ENCODE results near the gene C11orf87. TPM values are rescaled to one million over a fixed set of nuclear protein-coding genes. Genes with fewer than 3 reads are reported as not detected.

Gene C11orf87
- total and polyA plus RNA-seq, 8 donors: not detected

DNA sequence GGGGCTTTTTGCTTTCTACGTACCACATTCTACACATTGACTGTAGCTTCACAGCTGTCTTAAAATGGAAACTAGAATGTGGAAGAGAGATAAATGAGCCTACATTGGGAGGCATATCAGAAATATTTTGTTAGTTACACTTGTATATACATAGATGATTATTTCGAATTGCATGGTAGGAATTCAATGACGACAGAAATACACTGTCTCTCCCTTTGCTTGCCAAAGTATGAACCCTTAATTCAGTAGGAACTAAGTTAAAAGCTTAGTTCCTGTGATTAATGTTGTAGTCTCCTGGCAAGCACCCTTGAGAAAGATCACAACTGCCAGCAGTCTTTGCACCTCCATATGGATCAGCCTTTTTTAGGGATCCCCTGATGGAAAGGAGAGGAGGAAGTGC lies 10.1 kb downstream of the C11orf87 start:
- no peak for ATAC-seq
- Histone ChIP-seq H3K4me1 (no peaks in the 10 kb centered on the region), H3K27ac (no peak overlapping the region), H3K4me3 (no peak overlapping the region), H3K36me3 (no peaks in the 10 kb centered on the region), H3K9me3 (no peaks in the 10 kb centered on the region), H3K27me3 (no peaks in the 10 kb centered on the region)
- TF ChIP-seq, protein P1, sequence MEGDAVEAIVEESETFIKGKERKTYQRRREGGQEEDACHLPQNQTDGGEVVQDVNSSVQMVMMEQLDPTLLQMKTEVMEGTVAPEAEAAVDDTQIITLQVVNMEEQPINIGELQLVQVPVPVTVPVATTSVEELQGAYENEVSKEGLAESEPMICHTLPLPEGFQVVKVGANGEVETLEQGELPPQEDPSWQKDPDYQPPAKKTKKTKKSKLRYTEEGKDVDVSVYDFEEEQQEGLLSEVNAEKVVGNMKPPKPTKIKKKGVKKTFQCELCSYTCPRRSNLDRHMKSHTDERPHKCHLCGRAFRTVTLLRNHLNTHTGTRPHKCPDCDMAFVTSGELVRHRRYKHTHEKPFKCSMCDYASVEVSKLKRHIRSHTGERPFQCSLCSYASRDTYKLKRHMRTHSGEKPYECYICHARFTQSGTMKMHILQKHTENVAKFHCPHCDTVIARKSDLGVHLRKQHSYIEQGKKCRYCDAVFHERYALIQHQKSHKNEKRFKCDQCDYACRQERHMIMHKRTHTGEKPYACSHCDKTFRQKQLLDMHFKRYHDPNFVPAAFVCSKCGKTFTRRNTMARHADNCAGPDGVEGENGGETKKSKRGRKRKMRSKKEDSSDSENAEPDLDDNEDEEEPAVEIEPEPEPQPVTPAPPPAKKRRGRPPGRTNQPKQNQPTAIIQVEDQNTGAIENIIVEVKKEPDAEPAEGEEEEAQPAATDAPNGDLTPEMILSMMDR (IDR thresholded peaks at IDR 0.05): no peak
- WGBS, 2 donors: 44 to 50% methylated on average over 3 of the region's 3 CpGs
- intact Hi-C loops (cut with DNase I): no loop called here
- FAIRE-seq: no peak
- DNase-seq: no peak

DNA sequence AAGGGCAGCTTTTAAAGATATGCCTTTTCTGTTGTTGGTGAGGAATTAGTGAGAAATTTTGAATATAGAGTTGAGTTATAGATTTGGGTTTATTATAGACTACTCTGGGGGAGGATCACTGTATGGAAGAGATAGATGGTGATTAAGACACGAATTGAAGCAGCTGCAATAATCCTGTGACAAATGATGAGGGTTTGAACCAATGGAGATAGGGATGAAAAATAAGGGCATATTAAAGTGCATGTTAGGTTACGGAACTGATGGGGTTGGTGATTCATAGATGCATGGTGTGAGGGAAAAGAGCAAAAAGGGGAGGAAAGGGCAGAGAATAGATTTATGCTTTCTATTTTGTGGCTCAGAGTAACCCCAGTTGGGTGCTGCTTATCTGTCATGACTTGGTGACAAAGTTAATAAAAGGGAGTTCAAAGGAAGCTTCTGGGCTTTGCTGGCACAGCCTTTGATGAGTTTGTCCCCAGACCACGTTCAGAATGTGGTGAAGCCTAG lies 11.8 kb downstream of the C11orf87 start:
- Histone ChIP-seq H3K27ac (no peak overlapping the region), H3K4me3 (no peak overlapping the region), H3K9me3 (no peaks in the 10 kb centered on the region), H3K27me3 (no peaks in the 10 kb centered on the region), H3K4me1 (no peaks in the 10 kb centered on the region), H3K36me3 (no peaks in the 10 kb centered on the region)
- intact Hi-C loops (cut with DNase I): no loop called here
- DNase-seq (no peak), ATAC-seq (no peak), FAIRE-seq (no peak)
- 34 to 49% methylated on average over 3 of the region's 3 CpGs for WGBS, 2 donors
- TF ChIP-seq, protein P1 (IDR thresholded peaks at IDR 0.05): no peak

DNA sequence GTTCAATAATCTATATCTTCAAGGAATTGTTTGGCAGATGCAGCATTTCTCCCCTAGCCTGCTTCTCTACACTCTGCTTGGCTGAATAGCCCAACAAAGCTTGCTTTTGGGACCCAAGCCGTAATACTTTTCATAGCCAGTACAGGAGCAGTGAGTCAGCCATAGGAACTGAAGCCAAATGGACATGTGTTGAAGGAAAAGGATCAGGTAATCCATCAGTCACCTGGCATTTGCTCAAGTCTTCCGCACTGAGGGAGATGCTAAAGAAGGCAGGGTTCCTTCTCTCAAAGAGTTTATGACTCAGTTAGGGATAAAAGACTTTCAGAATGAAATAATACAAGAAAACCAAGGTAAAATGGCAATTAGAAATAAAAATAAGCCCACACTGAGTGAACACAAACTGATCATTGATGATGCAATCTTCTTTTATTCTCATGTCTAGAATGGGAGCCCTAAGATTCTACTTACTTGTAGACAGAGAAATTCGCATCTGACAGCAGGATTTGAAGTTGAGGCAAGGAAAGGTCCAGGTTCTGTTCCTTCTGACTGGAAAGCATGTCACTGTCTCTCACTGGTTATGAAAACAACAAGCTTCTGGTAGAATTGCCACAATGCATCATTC lies 13.2 kb downstream of the C11orf87 start:
- FAIRE-seq (no peak), ATAC-seq (no peak), DNase-seq (no peak)
- no peak overlapping the region for H3K4me3 ChIP-seq
- TF ChIP-seq, protein P1 (IDR thresholded peaks at IDR 0.05): no peak
- WGBS, 2 donors: 50 to 60% methylated on average over 3 of the region's 3 CpGs
- no peaks in the 10 kb centered on the region for H3K27me3 ChIP-seq
- intact Hi-C loops (cut with DNase I): no loop called here
- no peaks in the 10 kb centered on the region for H3K4me1 ChIP-seq
- no peaks in the 10 kb centered on the region for H3K36me3 ChIP-seq
- no peaks in the 10 kb centered on the region for H3K9me3 ChIP-seq
- no peak overlapping the region for H3K27ac ChIP-seq

DNA sequence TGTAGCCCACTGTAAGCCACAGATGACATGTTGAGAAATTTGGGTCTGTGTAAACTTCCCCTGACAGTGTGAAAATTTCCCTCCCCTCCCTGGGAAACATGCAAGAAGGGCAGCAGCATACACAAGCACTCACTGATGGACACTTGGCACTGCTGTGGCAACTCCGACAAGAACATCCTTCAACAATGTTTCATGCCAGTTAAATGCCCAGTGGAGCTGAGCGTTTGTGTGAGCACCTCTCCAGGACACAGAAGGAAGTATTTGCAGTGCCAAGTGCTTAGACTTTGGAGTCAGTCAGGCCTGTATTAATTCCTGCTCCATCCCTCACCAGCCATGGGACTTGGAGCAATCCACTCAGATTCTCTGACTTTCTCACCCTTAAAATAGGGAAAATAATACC lies 17.7 kb downstream of the C11orf87 start:
- H3K27me3 ChIP-seq: no peaks in the 10 kb centered on the region
- H3K27ac ChIP-seq: no peak overlapping the region
- H3K4me1 ChIP-seq: no peaks in the 10 kb centered on the region
- WGBS, 2 donors: 36 to 44% methylated on average over 2 of the region's 2 CpGs
- no peaks in the 10 kb centered on the region for H3K36me3 ChIP-seq
- H3K4me3 ChIP-seq: no peak overlapping the region
- H3K9me3 ChIP-seq: no peaks in the 10 kb centered on the region
- TF ChIP-seq, protein P1 (IDR thresholded peaks at IDR 0.05): no peak
- ATAC-seq (no peak), FAIRE-seq (no peak), DNase-seq (no peak)
- intact Hi-C loops (cut with DNase I): no loop called here

DNA sequence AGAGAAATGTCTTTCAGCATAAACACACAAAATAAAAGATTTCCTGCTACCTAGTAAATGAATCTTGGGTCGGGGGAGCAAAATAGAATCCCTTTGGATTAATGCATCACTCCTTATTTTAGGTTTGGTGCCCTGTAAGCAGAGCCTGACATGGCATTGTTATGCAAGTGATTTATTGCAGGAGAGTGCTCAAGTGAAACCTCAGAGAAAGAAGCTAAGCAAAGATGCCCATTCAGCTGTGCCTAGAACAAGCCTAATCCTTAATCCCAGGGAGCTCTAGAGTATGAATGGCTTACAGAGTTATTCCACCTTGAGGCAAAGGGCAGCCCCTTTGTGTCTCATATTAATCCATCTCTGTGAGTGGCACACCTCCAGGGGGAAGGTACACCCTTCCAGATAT lies 21.1 kb downstream of the C11orf87 start:
- ATAC-seq (no peak), FAIRE-seq (no peak), DNase-seq (no peak)
- TF ChIP-seq, protein P1 (IDR thresholded peaks at IDR 0.05): no peak
- Histone ChIP-seq H3K27me3 (no peaks in the 10 kb centered on the region), H3K27ac (no peak overlapping the region), H3K4me3 (no peak overlapping the region), H3K36me3 (no peaks in the 10 kb centered on the region), H3K9me3 (no peaks in the 10 kb centered on the region), H3K4me1 (no peaks in the 10 kb centered on the region)
- intact Hi-C loops (cut with DNase I): no loop called here
- 23 to 35% methylated on average over 1 of the region's 1 CpG for WGBS, 2 donors

Measured in pancreas (tissue), 10 donors.